HCT116 (cell line): Measurements from ENCODE around the gene POLR1A. TPM values are rescaled to one million over a fixed set of nuclear protein-coding genes. Genes with fewer than 3 reads are reported as not detected.

ENCODE experiments used
- ATAC-seq: fragments of 200-7000 bp; cut with Tn5 transposase; 2 replicates; pipeline ENCODE4 v1.9.1; 2020; ENCODE audit warnings: mild to moderate bottlenecking, moderate library complexity
- BruUV-seq: library from RNA; stranded (reverse); fragments of 400-500 nt; replicated peaks from 2 replicates; lab custom pipeline; 2021; lab: Mats Ljungman, UMichigan
- CTCF ChIA-PET: fragments of 300-600 bp; sonication (Branson Sonifier 250); formaldehyde crosslinking; loops from one replicate; lab custom pipeline; 2021; ENCODE audit warnings: antibody characterized with exemption; lab: Charles Lee
- POLR2A ChIA-PET: fragments of 300-600, 350-600 bp; sonication (Branson Sonifier 250); formaldehyde crosslinking; loops from one replicate; lab custom pipeline; 2021; ENCODE audit warnings: antibody characterized with exemption; lab: Charles Lee
- RAD21 ChIA-PET, 2 experiments: fragments of 300-600 bp; sonication (Branson Sonifier 250); formaldehyde crosslinking; loops; one replicate each; lab custom pipeline; 2023; ENCODE audit warnings: low total read pairs in 2 of 2; ENCODE audit not compliant: uncharacterized antibody in 2 of 2, unreplicated experiment in 2 of 2, low non-redundant PET in 1 of 2; lab: Charles Lee
- DNase-seq: peaks from one replicate; pipeline ENCODE4 v3.0.0-alpha.2; 2010; ENCODE audit warnings: low read depth, low spot score
- H2AFZ ChIP-seq: fragments of 200-600 bp; shearing (Covaris generic), sonication (generic); 2 replicates; pipeline ENCODE4 v1.6.1; 2017; ENCODE audit warnings: low read depth, mixed run types, mixed read lengths, antibody characterized with exemption, low read length; ENCODE audit not compliant: poor library complexity, severe bottlenecking
- H3K27ac ChIP-seq: 2 replicates; pipeline ENCODE4 v1.5.1; 2012; ENCODE audit warnings: low read depth, low read length
- H3K27me3 ChIP-seq: fragments of 200-600 bp; sonication (generic); 2 replicates; pipeline ENCODE4 v1.6.1; 2016; ENCODE audit warnings: mixed run types, low read length, mixed read lengths; ENCODE audit not compliant: insufficient read depth
- H3K36me3 ChIP-seq, 2 experiments: fragments of 200-500 bp in 1 of 2; fragments of 200-600 bp in 1 of 2; sonication (Bioruptor generic) in 1 of 2; sonication (generic) in 1 of 2; 2 replicates each; pipeline versions ENCODE4 v1.5.1 to v1.6.1; 2014 to 2016; ENCODE audit warnings: low read length in 2 of 2, inconsistent platforms in 1 of 2, mixed read lengths in 1 of 2, mixed run types in 1 of 2; ENCODE audit not compliant: insufficient read depth in 2 of 2, control insufficient read depth in 1 of 2
- H3K4me1 ChIP-seq, 2 experiments: fragments of 200-600 bp in 1 of 2; sonication (generic) in 1 of 2; 2 replicates each; pipeline versions ENCODE4 v1.5.1 to v1.6.1; 2012 to 2017; ENCODE audit warnings: low read length in 2 of 2, inconsistent platforms in 1 of 2, mild to moderate bottlenecking in 1 of 2, mixed read lengths in 1 of 2, mixed run types in 1 of 2, moderate library complexity in 1 of 2; ENCODE audit not compliant: insufficient read depth in 2 of 2, control insufficient read depth in 1 of 2
- H3K4me2 ChIP-seq: fragments of 200-600 bp; sonication (generic); 2 replicates; pipeline ENCODE4 v1.6.1; 2017; ENCODE audit warnings: mixed run types, low read length, mixed read lengths
- H3K4me3 ChIP-seq, 2 experiments: fragments of 200-600 bp in 1 of 2; sonication (generic) in 1 of 2; replicated peaks in 1 of 2; 2 replicates each; pipeline ENCODE4 v1.5.1; 2011 to 2016; ENCODE audit warnings: low read length in 2 of 2, control low read depth in 1 of 2, low read depth in 1 of 2, mild to moderate bottlenecking in 1 of 2, mixed read lengths in 1 of 2, mixed run types in 1 of 2
- H3K79me2 ChIP-seq: fragments of 200-600 bp; sonication (generic); 2 replicates; pipeline ENCODE4 v1.6.1; 2017; ENCODE audit warnings: mild to moderate bottlenecking, mixed run types, low read length, moderate library complexity, mixed read lengths; ENCODE audit not compliant: insufficient read depth
- H3K9ac ChIP-seq: fragments of 200-600 bp; sonication (generic); 2 replicates; pipeline ENCODE4 v1.6.1; 2016; ENCODE audit warnings: low read length, mixed read lengths
- H3K9me2 ChIP-seq: fragments of 200-600 bp; sonication (generic), shearing (Covaris generic); 2 replicates; pipeline ENCODE4 v1.6.1; 2017; ENCODE audit warnings: mixed run types, mild to moderate bottlenecking, moderate library complexity; ENCODE audit not compliant: insufficient read depth
- H3K9me3 ChIP-seq, 2 experiments: fragments of 200-500 bp in 1 of 2; fragments of 200-600 bp in 1 of 2; sonication (Bioruptor generic) in 1 of 2; sonication (generic) in 1 of 2; 2 replicates each; pipeline ENCODE4 v1.6.1; 2014 to 2017; ENCODE audit warnings: low read length in 2 of 2, mixed read lengths in 2 of 2, inconsistent platforms in 1 of 2, low read depth in 1 of 2, mild to moderate bottlenecking in 1 of 2, mixed run types in 1 of 2, moderate library complexity in 1 of 2; ENCODE audit not compliant: control insufficient read depth in 1 of 2, insufficient read depth in 1 of 2
- H4K20me1 ChIP-seq: fragments of 200-600 bp; sonication (generic), shearing (Covaris generic); 2 replicates; pipeline ENCODE4 v1.6.1; 2017; ENCODE audit warnings: mixed run types, mild to moderate bottlenecking, moderate library complexity; ENCODE audit not compliant: insufficient read depth
- CEBPB ChIP-seq: IDR thresholded peaks from 2 replicates; pipeline ENCODE4 v1.6.1; 2012; ENCODE audit warnings: low read depth
- EGR1 ChIP-seq: IDR thresholded peaks from 2 replicates; pipeline ENCODE4 v1.6.1; 2012; ENCODE audit warnings: low read depth
- ELF1 ChIP-seq: IDR thresholded peaks from 2 replicates; pipeline ENCODE4 v1.6.1; 2012; ENCODE audit warnings: low read depth, borderline replicate concordance
- EZH2 ChIP-seq: fragments of 200-600 bp; sonication (generic); IDR thresholded peaks from 2 replicates; pipeline ENCODE4 v1.6.1; 2017; ENCODE audit warnings: antibody characterized with exemption, mixed run types
- FOSL1 ChIP-seq: IDR thresholded peaks from 2 replicates; pipeline ENCODE4 v1.6.1; 2012; ENCODE audit warnings: low read depth
- JUND ChIP-seq: IDR thresholded peaks from 2 replicates; pipeline ENCODE4 v1.6.1; 2012
- POLR2A ChIP-seq: IDR thresholded peaks from 2 replicates; pipeline ENCODE4 v1.7.0; 2011; ENCODE audit warnings: borderline replicate concordance; ENCODE audit not compliant: insufficient read depth, insufficient read length; ENCODE audit errors: extremely low read depth
- POLR2AphosphoS5 ChIP-seq: IDR thresholded peaks from 2 replicates; pipeline ENCODE4 v1.6.1; 2011; ENCODE audit warnings: mild to moderate bottlenecking, low read depth, low read length, moderate library complexity
- RAD21 ChIP-seq: IDR thresholded peaks from 2 replicates; pipeline ENCODE4 v1.6.1; 2012; ENCODE audit warnings: low read depth, mild to moderate bottlenecking
- SIN3A ChIP-seq: IDR thresholded peaks from 2 replicates; pipeline ENCODE4 v1.6.1; 2012; ENCODE audit warnings: low read depth
- SP1 ChIP-seq: IDR thresholded peaks from 2 replicates; pipeline ENCODE4 v1.6.1; 2012; ENCODE audit warnings: low read depth
- YY1 ChIP-seq: IDR thresholded peaks from 2 replicates; pipeline ENCODE4 v1.6.1; 2011; ENCODE audit warnings: low read length, low read depth, moderate library complexity, mild to moderate bottlenecking; ENCODE audit not compliant: insufficient replicate concordance; ENCODE audit errors: extremely low read depth
- ZFX ChIP-seq: fragments of 450-650 bp; IDR thresholded peaks from 2 replicates; pipeline ENCODE4 v1.6.1; 2017
- intact Hi-C: fragments of 100-400 bp; cut with micrococcal nuclease; formaldehyde crosslinking; loops from 2 replicates; pipeline ENCODE4 v1.10.0; 2022
- total RNA-seq: library from RNA; stranded (reverse); gene quantifications from one replicate; pipeline ENCODE4 v1.2.1, GENCODE V29; 2021; ENCODE audit not compliant: unreplicated experiment
- TF ChIP-seq, protein P1 (sequence below): IDR thresholded peaks from 2 replicates; pipeline ENCODE4 v1.6.1; 2012
- TF ChIP-seq, protein P2 (sequence below): IDR thresholded peaks from 2 replicates; pipeline ENCODE4 v1.6.1; 2012
- TF ChIP-seq, protein P3 (sequence below), 3 experiments: fragments of 200-600 bp in 1 of 3; sonication (generic) in 1 of 3; IDR thresholded peaks in 2 of 3; conservative IDR thresholded peaks in 1 of 3; 2 replicates each; pipeline ENCODE4 v1.5.1; 2012 to 2017; ENCODE audit warnings: low read depth in 2 of 3, low read length in 2 of 3, antibody characterized with exemption in 1 of 3, borderline replicate concordance in 1 of 3, control low read depth in 1 of 3, mild to moderate bottlenecking in 1 of 3, mixed read lengths in 1 of 3, mixed run types in 1 of 3, moderate library complexity in 1 of 3; ENCODE audit not compliant: insufficient read depth in 1 of 3
- TF ChIP-seq, protein P4 (sequence below): IDR thresholded peaks from 2 replicates; pipeline ENCODE4 v1.6.1; 2012; ENCODE audit warnings: low read depth

Gene POLR1A
- total RNA-seq, 1 experiment from 2014 or later, result 46.6 TPM

DNA sequence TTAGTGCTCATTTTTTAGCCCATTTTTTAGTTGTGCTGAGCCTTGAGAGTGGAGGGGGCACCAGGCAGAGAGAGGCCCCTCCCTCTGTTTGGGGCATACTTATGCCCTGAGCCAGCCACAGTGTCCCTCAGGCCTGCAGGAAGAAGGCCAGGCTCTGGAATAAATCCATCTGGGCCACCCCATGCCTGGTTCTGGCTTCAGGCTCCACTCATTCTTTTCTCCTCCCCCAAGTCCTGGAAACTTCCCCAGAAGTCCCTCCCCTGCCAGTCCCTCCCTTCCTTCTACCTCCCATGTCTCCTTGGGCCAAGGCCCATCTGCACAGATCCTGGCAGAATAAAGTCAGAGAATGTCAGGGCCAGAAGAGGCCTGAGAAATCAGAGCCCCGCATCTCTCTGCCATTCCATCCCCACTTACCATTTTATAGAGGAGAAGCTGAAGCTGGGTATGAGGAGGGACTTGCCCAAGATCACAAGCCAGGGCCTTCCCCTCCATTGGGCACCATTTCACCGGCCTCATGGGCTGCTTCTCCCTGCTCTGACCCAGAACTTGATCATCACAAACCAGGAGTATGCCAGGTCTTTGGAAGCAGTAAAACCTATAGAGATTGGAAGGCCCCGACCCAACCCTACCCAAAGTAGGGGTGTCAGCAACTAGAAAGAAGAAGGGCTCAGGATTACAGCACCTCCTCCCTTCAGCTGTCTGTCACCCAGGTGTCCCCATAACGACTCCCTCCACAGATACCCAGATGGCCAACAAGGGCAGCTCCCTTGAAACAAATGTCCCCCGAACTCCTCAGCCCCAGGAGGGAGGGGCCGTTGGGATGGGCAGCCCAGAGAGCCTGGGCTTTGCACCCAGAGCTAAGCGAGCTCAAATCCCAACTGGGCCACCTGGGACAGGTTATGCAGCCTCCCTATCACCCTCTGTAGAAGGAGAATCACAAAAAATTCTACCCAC is 108.4 kb downstream of the POLR1A start:
- no peaks in the 10 kb centered on the region for H3K36me3 ChIP-seq
- no TSS peak for BruUV-seq
- H3K4me3 ChIP-seq, result no peak overlapping the region
- POLR2A ChIA-PET, result no interaction called here
- H3K4me1 ChIP-seq, result peaks cover 0 to 6% of the 10 kb centered on the region in 2 experiments; a peak in 1 of 4 replicates
- DNase-seq, result no peak
- TF ChIP-seq POLR2A (no peak), YY1 (no peak), EZH2 (no peak), RAD21 (no peak), ZFX (no peak), FOSL1 (no peak), POLR2AphosphoS5 (no peak), JUND (no peak), EGR1 (no peak), CEBPB (no peak), SIN3A (no peak), ELF1 (no peak), SP1 (no peak)
- TF ChIP-seq, protein P1, sequence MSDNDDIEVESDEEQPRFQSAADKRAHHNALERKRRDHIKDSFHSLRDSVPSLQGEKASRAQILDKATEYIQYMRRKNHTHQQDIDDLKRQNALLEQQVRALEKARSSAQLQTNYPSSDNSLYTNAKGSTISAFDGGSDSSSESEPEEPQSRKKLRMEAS, result no peak
- TF ChIP-seq, protein P2, sequence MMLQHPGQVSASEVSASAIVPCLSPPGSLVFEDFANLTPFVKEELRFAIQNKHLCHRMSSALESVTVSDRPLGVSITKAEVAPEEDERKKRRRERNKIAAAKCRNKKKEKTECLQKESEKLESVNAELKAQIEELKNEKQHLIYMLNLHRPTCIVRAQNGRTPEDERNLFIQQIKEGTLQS, result no peak
- TF ChIP-seq, protein P3, sequence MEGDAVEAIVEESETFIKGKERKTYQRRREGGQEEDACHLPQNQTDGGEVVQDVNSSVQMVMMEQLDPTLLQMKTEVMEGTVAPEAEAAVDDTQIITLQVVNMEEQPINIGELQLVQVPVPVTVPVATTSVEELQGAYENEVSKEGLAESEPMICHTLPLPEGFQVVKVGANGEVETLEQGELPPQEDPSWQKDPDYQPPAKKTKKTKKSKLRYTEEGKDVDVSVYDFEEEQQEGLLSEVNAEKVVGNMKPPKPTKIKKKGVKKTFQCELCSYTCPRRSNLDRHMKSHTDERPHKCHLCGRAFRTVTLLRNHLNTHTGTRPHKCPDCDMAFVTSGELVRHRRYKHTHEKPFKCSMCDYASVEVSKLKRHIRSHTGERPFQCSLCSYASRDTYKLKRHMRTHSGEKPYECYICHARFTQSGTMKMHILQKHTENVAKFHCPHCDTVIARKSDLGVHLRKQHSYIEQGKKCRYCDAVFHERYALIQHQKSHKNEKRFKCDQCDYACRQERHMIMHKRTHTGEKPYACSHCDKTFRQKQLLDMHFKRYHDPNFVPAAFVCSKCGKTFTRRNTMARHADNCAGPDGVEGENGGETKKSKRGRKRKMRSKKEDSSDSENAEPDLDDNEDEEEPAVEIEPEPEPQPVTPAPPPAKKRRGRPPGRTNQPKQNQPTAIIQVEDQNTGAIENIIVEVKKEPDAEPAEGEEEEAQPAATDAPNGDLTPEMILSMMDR (IDR thresholded peaks at IDR 0.05 in 2 of 3, conservative IDR thresholded peaks at IDR 0.05 in 1 of 3; ENCODE audit: borderline replicate concordance in 1 of 3, insufficient read depth in 1 of 3, low read depth in 2 of 3, low read length in 2 of 3), result no peak
- TF ChIP-seq, protein P4, sequence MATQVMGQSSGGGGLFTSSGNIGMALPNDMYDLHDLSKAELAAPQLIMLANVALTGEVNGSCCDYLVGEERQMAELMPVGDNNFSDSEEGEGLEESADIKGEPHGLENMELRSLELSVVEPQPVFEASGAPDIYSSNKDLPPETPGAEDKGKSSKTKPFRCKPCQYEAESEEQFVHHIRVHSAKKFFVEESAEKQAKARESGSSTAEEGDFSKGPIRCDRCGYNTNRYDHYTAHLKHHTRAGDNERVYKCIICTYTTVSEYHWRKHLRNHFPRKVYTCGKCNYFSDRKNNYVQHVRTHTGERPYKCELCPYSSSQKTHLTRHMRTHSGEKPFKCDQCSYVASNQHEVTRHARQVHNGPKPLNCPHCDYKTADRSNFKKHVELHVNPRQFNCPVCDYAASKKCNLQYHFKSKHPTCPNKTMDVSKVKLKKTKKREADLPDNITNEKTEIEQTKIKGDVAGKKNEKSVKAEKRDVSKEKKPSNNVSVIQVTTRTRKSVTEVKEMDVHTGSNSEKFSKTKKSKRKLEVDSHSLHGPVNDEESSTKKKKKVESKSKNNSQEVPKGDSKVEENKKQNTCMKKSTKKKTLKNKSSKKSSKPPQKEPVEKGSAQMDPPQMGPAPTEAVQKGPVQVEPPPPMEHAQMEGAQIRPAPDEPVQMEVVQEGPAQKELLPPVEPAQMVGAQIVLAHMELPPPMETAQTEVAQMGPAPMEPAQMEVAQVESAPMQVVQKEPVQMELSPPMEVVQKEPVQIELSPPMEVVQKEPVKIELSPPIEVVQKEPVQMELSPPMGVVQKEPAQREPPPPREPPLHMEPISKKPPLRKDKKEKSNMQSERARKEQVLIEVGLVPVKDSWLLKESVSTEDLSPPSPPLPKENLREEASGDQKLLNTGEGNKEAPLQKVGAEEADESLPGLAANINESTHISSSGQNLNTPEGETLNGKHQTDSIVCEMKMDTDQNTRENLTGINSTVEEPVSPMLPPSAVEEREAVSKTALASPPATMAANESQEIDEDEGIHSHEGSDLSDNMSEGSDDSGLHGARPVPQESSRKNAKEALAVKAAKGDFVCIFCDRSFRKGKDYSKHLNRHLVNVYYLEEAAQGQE, result no peak
- TF ChIP-seq, all 23 proteins: peak for 0
- no peaks in the 10 kb centered on the region for H3K79me2 ChIP-seq
- H3K27me3 ChIP-seq, result no peaks in the 10 kb centered on the region
- H3K9me3 ChIP-seq, result no peaks in the 10 kb centered on the region
- intact Hi-C loops, result no loop called here
- RAD21 ChIA-PET, result no interaction called here
- no peak overlapping the region for H3K4me2 ChIP-seq
- no peak overlapping the region for H3K9ac ChIP-seq
- H3K9me2 ChIP-seq, result no peaks in the 10 kb centered on the region
- H3K27ac ChIP-seq, result no peak overlapping the region
- no peak overlapping the region for H2AFZ ChIP-seq
- no peak for ATAC-seq
- H4K20me1 ChIP-seq, result no peaks in the 10 kb centered on the region
- CTCF ChIA-PET, result no interaction called here
